Measurements from ENCODE around the gene SARS1. TPM values are rescaled to one million over a fixed set of nuclear protein-coding genes. Genes with fewer than 3 reads are reported as not detected.

Gene SARS1
- total RNA-seq, 4 donors from 2014 or later: 85.8 to 150 (median 134) TPM

GRCh38 chr1:109257682-109258421, 44.1 kb downstream of the SARS1 start:
- no peaks in the 10 kb centered on the region for H3K9me3 ChIP-seq
- DNase-seq: no peak
- intact Hi-C loops (cut with DNase I): loop anchor here (10.0 kb wide), 1 partner anchor 53 kb away; no protein-coding TSS in a partner anchor
- no peak overlapping the region for H3K4me3 ChIP-seq
- TF ChIP-seq CTCF (IDR thresholded peaks at IDR 0.05) (no peak), POLR2A (IDR thresholded peaks at IDR 0.05) (no peak)
- H3K4me1 ChIP-seq: peaks cover 30 to 82% (median 34%) of the 10 kb centered on the region in 3 donors
- H3K27ac ChIP-seq: peak overlapping the region in 3 of 4 donors; percentile 13 to 94 (median 48)
- peaks cover 0 to 41% (median 0%) of the 10 kb centered on the region in 3 donors for H3K36me3 ChIP-seq
- 48 to 62% methylated on average over 8 to 10 of the region's 15 CpGs for WGBS, 2 donors
- no peaks in the 10 kb centered on the region for H3K27me3 ChIP-seq

- peaks cover 0 to 41% (median 0%) of the 10 kb centered on the region in 3 donors for H3K36me3 ChIP-seq
- peak overlapping the region in 1 of 4 donors; percentile 94 for H3K27ac ChIP-seq
- no peak for TF ChIP-seq CTCF (IDR thresholded peaks at IDR 0.05)
- TF ChIP-seq POLR2A (IDR thresholded peaks at IDR 0.05): no peak
- intact Hi-C loops (cut with DNase I): loop anchor here (10.0 kb wide), 1 partner anchor 54 kb away; no protein-coding TSS in a partner anchor
- DNase-seq: no peak
- H3K27me3 ChIP-seq: no peaks in the 10 kb centered on the region
- no peaks in the 10 kb centered on the region for H3K9me3 ChIP-seq
- no peak overlapping the region for H3K4me3 ChIP-seq
- 92 to 93% methylated on average over 22 to 29 of the region's 69 CpGs for WGBS, 2 donors
- H3K4me1 ChIP-seq: peaks cover 35 to 82% (median 35%) of the 10 kb centered on the region in 3 donors
These were observed 45.1 kb downstream of the SARS1 start for GRCh38 chr1:109258481-109259466.

GRCh38 chr1:109259674-109260557, 46.2 kb downstream of the SARS1 start:
- no peak overlapping the region for H3K4me3 ChIP-seq
- H3K27ac ChIP-seq: peak overlapping the region in 1 of 4 donors; percentile 13
- H3K36me3 ChIP-seq: peaks cover 0 to 52% (median 4%) of the 10 kb centered on the region in 3 donors
- no peaks in the 10 kb centered on the region for H3K27me3 ChIP-seq
- WGBS, 2 donors: 69 to 74% methylated on average over 3 to 4 of the region's 7 CpGs
- DNase-seq: no peak
- intact Hi-C loops (cut with DNase I): loop anchor here (10.0 kb wide), 1 partner anchor 55 kb away; no protein-coding TSS in a partner anchor
- H3K4me1 ChIP-seq: peaks cover 26 to 79% (median 27%) of the 10 kb centered on the region in 3 donors
- TF ChIP-seq POLR2A (IDR thresholded peaks at IDR 0.05): no peak
- no peak for TF ChIP-seq CTCF (IDR thresholded peaks at IDR 0.05)
- H3K9me3 ChIP-seq: no peaks in the 10 kb centered on the region

GRCh38 chr1:109261006-109261405, 47.3 kb downstream of the SARS1 start:
- Histone ChIP-seq H3K4me1 (peaks cover 17 to 68% (median 17%) of the 10 kb centered on the region in 3 donors), H3K27me3 (no peaks in the 10 kb centered on the region), H3K27ac (no peak overlapping the region), H3K4me3 (no peak overlapping the region), H3K36me3 (peaks cover 4 to 63% (median 4%) of the 10 kb centered on the region in 3 donors), H3K9me3 (no peaks in the 10 kb centered on the region)
- 79 to 100% methylated on average over 1 to 11 of the region's 16 CpGs for WGBS, 2 donors
- intact Hi-C loops (cut with DNase I): no loop called here
- no peak for DNase-seq
- no peak for TF ChIP-seq POLR2A (IDR thresholded peaks at IDR 0.05)
- no peak for TF ChIP-seq CTCF (IDR thresholded peaks at IDR 0.05)

Measured in esophagus squamous epithelium (tissue), 5 donors.